IPS-15b (cell line): Measurements from ENCODE around the gene SERPINE1.
"Not testable (repeated sequence)": the region's sequence is repeated elsewhere in the genome, so short reads cannot be mapped to it uniquely, and the experiment has no call there.

Experiments
- H3K27me3 ChIP-seq: one replicate; pipeline ENCODE4 v1.6.1; 2013; ENCODE audit warnings: low read length; ENCODE audit not compliant: control insufficient read depth, insufficient read depth
- H3K36me3 ChIP-seq: one replicate; pipeline ENCODE4 v1.6.1; 2013; ENCODE audit warnings: low read length; ENCODE audit not compliant: control insufficient read depth, insufficient read depth
- H3K4me1 ChIP-seq: one replicate; pipeline ENCODE4 v1.6.1; 2013; ENCODE audit warnings: mild to moderate bottlenecking, low read length; ENCODE audit not compliant: control insufficient read depth, insufficient read depth
- H3K4me3 ChIP-seq: one replicate; pipeline ENCODE4 v1.5.1; 2013; ENCODE audit warnings: low read depth, low read length
- H3K9ac ChIP-seq: one replicate; pipeline ENCODE4 v1.6.1; 2013; ENCODE audit warnings: low read depth, mild to moderate bottlenecking, low read length
- H3K9me3 ChIP-seq: one replicate; pipeline ENCODE4 v1.6.1; 2013; ENCODE audit warnings: mild to moderate bottlenecking, low read length; ENCODE audit not compliant: control insufficient read depth, insufficient read depth

The SERPINE1 gene

DNA sequence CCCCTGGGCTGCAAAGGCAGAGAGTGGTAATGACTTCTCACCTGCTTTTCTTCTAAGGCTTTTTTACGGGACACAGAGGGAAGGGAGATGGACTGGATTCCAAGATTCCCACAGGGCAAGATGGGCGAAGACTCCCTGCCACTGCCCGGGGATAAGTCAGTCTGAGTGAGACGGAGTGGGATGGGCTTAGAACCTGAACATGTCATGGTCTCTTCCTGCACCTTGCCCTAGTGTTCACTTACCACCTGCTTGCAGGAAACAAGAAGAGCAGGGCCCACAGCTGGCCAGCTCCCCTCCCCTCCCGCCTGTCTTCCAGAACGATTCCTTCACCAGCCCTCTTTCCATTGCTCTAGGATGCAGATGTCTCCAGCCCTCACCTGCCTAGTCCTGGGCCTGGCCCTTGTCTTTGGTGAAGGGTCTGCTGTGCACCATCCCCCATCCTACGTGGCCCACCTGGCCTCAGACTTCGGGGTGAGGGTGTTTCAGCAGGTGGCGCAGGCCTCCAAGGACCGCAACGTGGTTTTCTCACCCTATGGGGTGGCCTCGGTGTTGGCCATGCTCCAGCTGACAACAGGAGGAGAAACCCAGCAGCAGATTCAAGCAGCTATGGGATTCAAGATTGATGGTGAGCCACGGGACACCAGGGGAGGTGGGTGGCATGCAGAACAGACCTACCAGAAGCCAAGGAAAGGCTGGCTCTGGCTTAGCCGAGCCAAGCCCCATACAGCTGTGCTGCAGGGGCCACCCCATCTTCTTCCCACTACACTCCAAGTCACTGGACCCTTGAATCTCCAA lies 1.3 kb downstream of the SERPINE1 start:
- peaks cover 11% of the 10 kb centered on the region for H3K4me1 ChIP-seq
- H3K27me3 ChIP-seq, result no peaks in the 10 kb centered on the region
- H3K36me3 ChIP-seq, result no peaks in the 10 kb centered on the region
- no peak overlapping the region for H3K9ac ChIP-seq
- H3K9me3 ChIP-seq, result no peaks in the 10 kb centered on the region
- no peak overlapping the region for H3K4me3 ChIP-seq

- Histone ChIP-seq H3K27me3 (no peaks in the 10 kb centered on the region), H3K9ac (no peak overlapping the region), H3K9me3 (no peaks in the 10 kb centered on the region), H3K4me1 (peaks cover 15% of the 10 kb centered on the region), H3K4me3 (no peak overlapping the region), H3K36me3 (no peaks in the 10 kb centered on the region)
Measured at GRCh38 chr7:101129603-101130117, 2.8 kb downstream of the SERPINE1 start.

DNA sequence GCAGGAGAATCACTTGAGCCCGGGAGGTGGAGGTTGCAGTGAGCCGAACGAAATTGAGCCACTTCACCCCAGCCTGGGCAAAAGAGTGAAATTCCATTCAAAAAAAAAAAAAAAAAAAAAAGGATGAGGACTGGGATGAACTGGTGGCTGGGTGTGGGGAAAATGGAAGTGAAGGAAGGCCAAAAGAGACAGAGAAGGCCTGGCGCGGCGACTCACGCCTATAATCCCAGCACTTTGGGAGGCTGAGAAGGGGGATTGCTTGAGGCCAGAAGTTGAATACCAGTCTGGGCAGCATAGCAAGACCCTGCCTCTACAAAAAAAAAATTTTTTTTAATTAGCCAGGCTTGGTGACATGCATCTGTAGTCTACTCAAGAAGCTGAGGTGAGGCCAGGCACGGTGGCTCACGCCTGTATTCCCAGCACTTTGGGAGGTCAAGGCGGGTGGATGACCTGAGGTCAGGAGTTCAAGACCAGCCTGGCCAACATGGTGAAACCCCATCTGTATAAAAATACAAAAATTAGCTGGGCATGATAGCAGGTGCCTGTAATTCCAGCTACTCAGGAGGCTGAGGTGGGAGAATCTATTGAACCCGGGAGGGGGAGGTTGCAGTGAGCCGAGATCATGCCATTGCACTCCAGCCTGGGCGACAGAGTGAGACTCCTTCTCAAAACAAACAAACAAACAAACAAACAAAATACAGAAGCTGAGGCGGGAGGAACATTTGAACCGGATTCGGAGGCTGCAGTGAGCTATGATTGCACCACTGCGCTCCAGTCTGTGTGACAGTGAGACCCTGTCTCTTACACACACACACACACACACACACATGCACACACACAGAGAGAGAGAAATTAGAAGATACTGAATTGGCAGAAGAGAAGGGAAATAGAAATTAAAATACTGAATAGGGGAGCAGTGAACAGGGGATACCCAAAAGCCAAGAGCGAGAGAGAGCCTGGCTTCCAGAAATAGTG lies 6.0 kb downstream of the SERPINE1 start:
- H3K27me3 ChIP-seq, H3K36me3 ChIP-seq, H3K9me3 ChIP-seq, H3K4me3 ChIP-seq, H3K4me1 ChIP-seq, H3K9ac ChIP-seq: not testable (repeated sequence)

GRCh38 chr7:101133621-101134398 lies 6.9 kb downstream of the SERPINE1 start:
- no peak overlapping the region for H3K4me3 ChIP-seq
- no peaks in the 10 kb centered on the region for H3K27me3 ChIP-seq
- H3K9me3 ChIP-seq, result no peaks in the 10 kb centered on the region
- peaks cover 4% of the 10 kb centered on the region for H3K4me1 ChIP-seq
- peaks cover 4% of the 10 kb centered on the region for H3K36me3 ChIP-seq
- no peak overlapping the region for H3K9ac ChIP-seq

- Histone ChIP-seq H3K36me3 (peaks cover 4% of the 10 kb centered on the region), H3K4me3 (no peak overlapping the region), H3K9me3 (no peaks in the 10 kb centered on the region), H3K9ac (no peak overlapping the region), H3K4me1 (peaks cover 4% of the 10 kb centered on the region), H3K27me3 (no peaks in the 10 kb centered on the region)
Measured at GRCh38 chr7:101134399-101134980, 7.6 kb downstream of the SERPINE1 start.

- peaks cover 4% of the 10 kb centered on the region for H3K36me3 ChIP-seq
- H3K27me3 ChIP-seq, result no peaks in the 10 kb centered on the region
- H3K9me3 ChIP-seq, result no peaks in the 10 kb centered on the region
- H3K4me1 ChIP-seq, result peaks cover 7% of the 10 kb centered on the region
- no peak overlapping the region for H3K4me3 ChIP-seq
- H3K9ac ChIP-seq, result no peak overlapping the region
Measured at GRCh38 chr7:101137651-101138212, 10.8 kb downstream of the SERPINE1 start.

DNA sequence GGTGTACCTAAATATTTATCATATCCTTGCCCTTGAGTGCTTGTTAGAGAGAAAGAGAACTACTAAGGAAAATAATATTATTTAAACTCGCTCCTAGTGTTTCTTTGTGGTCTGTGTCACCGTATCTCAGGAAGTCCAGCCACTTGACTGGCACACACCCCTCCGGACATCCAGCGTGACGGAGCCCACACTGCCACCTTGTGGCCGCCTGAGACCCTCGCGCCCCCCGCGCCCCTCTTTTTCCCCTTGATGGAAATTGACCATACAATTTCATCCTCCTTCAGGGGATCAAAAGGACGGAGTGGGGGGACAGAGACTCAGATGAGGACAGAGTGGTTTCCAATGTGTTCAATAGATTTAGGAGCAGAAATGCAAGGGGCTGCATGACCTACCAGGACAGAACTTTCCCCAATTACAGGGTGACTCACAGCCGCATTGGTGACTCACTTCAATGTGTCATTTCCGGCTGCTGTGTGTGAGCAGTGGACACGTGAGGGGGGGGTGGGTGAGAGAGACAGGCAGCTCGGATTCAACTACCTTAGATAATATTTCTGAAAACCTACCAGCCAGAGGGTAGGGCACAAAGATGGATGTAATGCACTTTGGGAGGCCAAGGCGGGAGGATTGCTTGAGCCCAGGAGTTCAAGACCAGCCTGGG lies 11.4 kb downstream of the SERPINE1 start:
- Histone ChIP-seq H3K4me3 (peak overlapping the region; percentile 24), H3K36me3 (peaks cover 4% of the 10 kb centered on the region), H3K9ac (no peak overlapping the region), H3K27me3 (no peaks in the 10 kb centered on the region), H3K4me1 (peaks cover 7% of the 10 kb centered on the region), H3K9me3 (no peaks in the 10 kb centered on the region)

DNA sequence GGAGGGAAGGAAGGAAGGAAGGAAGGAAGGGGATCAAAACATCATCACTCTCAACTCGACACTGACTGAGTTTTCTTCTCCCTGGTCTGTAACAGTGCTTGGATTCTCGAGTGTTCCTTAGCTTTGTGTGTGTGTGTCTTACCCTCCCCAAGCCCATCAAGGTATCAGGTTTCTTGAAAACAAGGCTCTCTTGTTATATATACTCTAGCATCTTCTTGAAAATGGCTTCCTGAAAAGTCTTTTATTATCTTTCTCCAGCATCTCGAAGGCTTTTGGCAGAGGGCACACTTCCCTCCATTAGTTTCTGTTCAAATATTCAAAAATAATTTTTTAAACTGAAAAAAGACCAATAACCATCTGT lies 13.4 kb downstream of the SERPINE1 start:
- H3K4me3 ChIP-seq, result no peak overlapping the region
- peaks cover 3% of the 10 kb centered on the region for H3K4me1 ChIP-seq
- no peaks in the 10 kb centered on the region for H3K27me3 ChIP-seq
- H3K36me3 ChIP-seq, result peaks cover 4% of the 10 kb centered on the region
- H3K9me3 ChIP-seq, result no peaks in the 10 kb centered on the region
- no peak overlapping the region for H3K9ac ChIP-seq

DNA sequence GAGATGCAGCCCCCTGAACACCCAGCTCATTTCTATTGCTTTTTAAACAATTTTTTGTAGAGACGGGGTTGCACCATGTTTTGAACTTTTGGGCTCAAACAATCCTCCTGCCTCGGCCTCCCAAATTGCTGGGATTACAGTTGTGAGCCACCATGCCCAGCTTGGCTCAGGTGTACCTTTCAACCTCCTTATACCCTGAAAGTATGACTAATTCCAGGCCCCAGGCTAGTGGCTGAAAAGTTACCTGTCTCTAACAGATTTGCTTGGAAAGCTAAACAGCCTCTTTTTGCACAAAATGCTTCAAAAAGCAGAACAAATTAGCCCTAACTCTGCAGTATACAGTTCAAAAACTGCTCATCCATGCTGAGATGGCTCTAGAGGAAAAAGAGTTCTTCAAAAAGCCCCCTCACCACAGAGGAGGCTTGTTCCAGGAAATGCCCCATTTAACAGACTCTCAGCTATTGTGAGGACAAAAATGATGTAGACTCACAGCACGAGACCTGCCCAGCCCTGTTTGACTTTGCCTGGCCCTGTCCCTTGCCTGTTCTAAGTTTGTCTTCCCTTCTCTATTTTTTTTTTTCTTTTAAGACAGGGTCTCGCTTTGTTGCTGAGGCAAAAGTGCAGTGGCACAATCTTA lies 14.0 kb downstream of the SERPINE1 start:
- H3K4me1 ChIP-seq, result peaks cover 3% of the 10 kb centered on the region
- H3K4me3 ChIP-seq, result no peak overlapping the region
- no peak overlapping the region for H3K9ac ChIP-seq
- H3K9me3 ChIP-seq, result no peaks in the 10 kb centered on the region
- peaks cover 4% of the 10 kb centered on the region for H3K36me3 ChIP-seq
- H3K27me3 ChIP-seq, result no peaks in the 10 kb centered on the region

DNA sequence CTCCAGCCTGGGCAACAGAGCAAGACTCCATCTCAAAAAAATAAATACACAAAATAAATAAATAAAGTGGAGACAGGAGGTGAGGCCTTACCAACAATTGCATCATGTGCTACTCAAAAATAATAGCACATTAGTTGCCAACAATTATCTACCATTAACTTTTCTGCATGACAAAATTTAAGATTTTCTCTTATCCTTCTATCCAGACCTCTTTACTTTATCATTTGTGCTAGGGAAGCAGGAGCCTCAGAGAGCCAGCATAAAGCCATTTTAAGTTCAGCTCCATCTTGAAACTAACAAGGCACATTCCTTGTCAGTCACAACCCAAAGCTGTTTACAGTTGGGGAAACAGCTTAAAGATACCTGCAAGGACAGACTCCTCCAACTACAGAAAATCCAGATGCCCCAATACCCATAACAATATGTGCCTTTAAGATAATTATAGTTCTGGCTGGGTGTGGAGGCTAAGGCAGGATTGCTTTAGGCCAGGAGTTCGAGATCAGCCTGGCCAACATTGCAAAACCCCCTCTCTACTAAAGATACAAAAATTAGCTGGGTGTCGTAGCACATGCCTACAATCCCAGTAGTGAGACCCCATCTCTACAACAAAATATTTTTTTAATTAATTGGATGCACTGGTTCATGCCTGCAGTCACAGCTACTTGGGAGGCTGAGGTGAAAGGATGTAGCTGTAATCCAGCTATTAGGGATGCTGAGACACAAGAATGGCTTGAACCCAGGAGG lies 25.2 kb downstream of the SERPINE1 start:
- no peaks in the 10 kb centered on the region for H3K9me3 ChIP-seq
- no peak overlapping the region for H3K4me3 ChIP-seq
- peaks cover 18% of the 10 kb centered on the region for H3K4me1 ChIP-seq
- H3K9ac ChIP-seq, result no peak overlapping the region
- H3K27me3 ChIP-seq, result no peaks in the 10 kb centered on the region
- H3K36me3 ChIP-seq, result no peaks in the 10 kb centered on the region
